Stomach (tissue), 4 donors: Measurements from ENCODE around the gene SLC12A7.

Source experiments
- CTCF ChIP-seq, 7 experiments: fragments of 450-650 bp in 4 of 7; fragments of 200-600 bp in 3 of 7; sonication (generic) in 3 of 7; IDR thresholded peaks; one replicate each; pipeline ENCODE4 v1.5.1; 2016 to 2019; ENCODE audit warnings: antibody characterized with exemption in 7 of 7, control low read depth in 2 of 7, mild to moderate bottlenecking in 1 of 7
- EP300 ChIP-seq: sonication (generic); formaldehyde crosslinking; IDR thresholded peaks from one replicate; pipeline ENCODE4 v1.6.1; 2017; ENCODE audit warnings: antibody characterized with exemption
- POLR2A ChIP-seq, 4 donors: fragments of 450-650 bp; IDR thresholded peaks; one replicate each; pipeline ENCODE4 v1.6.1; 2016; ENCODE audit warnings: antibody characterized with exemption in 4 of 4, control low read depth in 2 of 4, mild to moderate bottlenecking in 1 of 4, moderate library complexity in 1 of 4

DNA sequence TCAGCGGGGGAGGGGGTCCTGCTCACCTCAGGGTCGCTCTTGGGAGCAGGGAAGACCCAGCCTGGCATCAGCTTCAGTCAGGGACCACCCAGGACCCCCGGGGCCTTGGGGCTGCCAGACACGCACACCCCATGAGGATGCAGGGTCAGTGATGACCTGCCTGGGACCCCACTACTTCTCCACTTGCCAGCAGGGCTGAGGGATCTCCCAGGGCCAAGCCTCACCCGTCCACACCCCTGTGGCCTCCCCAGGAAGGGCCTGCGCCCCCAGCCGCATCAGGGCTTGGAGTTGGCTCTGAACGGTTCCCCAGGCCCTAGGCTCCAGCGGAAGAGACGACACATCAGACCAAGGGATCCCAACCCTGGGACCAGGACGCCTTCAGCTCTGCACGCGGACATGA lies 33.7 kb downstream of the SLC12A7 start:
- TF ChIP-seq CTCF (IDR thresholded peaks at IDR 0.05) (no peak), POLR2A (IDR thresholded peaks at IDR 0.05) (no peak), EP300 (no peak)
